Caco-2 (cell line): ENCODE results near the gene NRP1. TPM values are rescaled to one million over a fixed set of nuclear protein-coding genes. Genes with fewer than 3 reads are reported as not detected.

Experiments
- BruUV-seq: library from RNA; stranded (reverse); fragments of 400-500 nt; replicated peaks from 2 replicates; lab custom pipeline; 2021; lab: Mats Ljungman, UMichigan
- CTCF ChIA-PET: fragments of 300-600 bp; sonication (Branson Sonifier 250); formaldehyde crosslinking; loops from one replicate; lab custom pipeline; 2022; ENCODE audit warnings: antibody characterized with exemption; lab: Charles Lee
- POLR2A ChIA-PET: fragments of 300-600 bp; sonication (Branson Sonifier 250); formaldehyde crosslinking; loops from one replicate; lab custom pipeline; 2022; ENCODE audit warnings: antibody characterized with exemption; lab: Charles Lee
- DNase-seq, 2 experiments: peaks; one replicate each; pipeline versions ENCODE4 v3.0.0 to v3.0.0-alpha.2; 2020 to 2022
- H3K27me3 ChIP-seq: replicated peaks from 2 replicates; pipeline ENCODE4 v1.6.0; 2011; ENCODE audit warnings: low read length; ENCODE audit not compliant: control insufficient read depth, insufficient read depth
- H3K36me3 ChIP-seq: 2 replicates; pipeline ENCODE4 v1.5.1; 2011; ENCODE audit warnings: low read length; ENCODE audit not compliant: control insufficient read depth, insufficient read depth
- H3K4me1 ChIP-seq: fragments of 250-450 bp; sonication (Bioruptor Pico); 2 replicates; pipeline ENCODE4 v1.5.1; 2020; ENCODE audit warnings: mild to moderate bottlenecking
- H3K4me3 ChIP-seq: 2 replicates; pipeline ENCODE4 v1.5.1; 2011; ENCODE audit warnings: low read depth, mild to moderate bottlenecking, control low read depth, low read length
- H3K9me3 ChIP-seq: fragments of 250-450 bp; sonication (Bioruptor Pico); 2 replicates; pipeline ENCODE4 v1.5.1; 2020; ENCODE audit warnings: mild to moderate bottlenecking, moderate library complexity
- H3K27ac Mint-ChIP-seq: one replicate; pipeline ENCODE4 v1.8.0; 2022; ENCODE audit warnings: mixed read lengths; ENCODE audit not compliant: unreplicated experiment
- H3K27me3 Mint-ChIP-seq: one replicate; pipeline ENCODE4 v1.8.0; 2022; ENCODE audit warnings: mixed read lengths; ENCODE audit not compliant: insufficient read depth, unreplicated experiment
- H3K36me3 Mint-ChIP-seq: one replicate; pipeline ENCODE4 v1.8.0; 2022; ENCODE audit warnings: mild to moderate bottlenecking, mixed read lengths; ENCODE audit not compliant: insufficient read depth, unreplicated experiment
- H3K4me1 Mint-ChIP-seq: one replicate; pipeline ENCODE4 v1.8.0; 2022; ENCODE audit warnings: low read depth, mixed read lengths; ENCODE audit not compliant: unreplicated experiment
- H3K4me3 Mint-ChIP-seq: one replicate; pipeline ENCODE4 v1.8.0; 2022; ENCODE audit warnings: mild to moderate bottlenecking, moderate library complexity, mixed read lengths; ENCODE audit not compliant: unreplicated experiment
- H3K9me3 Mint-ChIP-seq: one replicate; pipeline ENCODE4 v1.8.0; 2022; ENCODE audit warnings: mixed read lengths; ENCODE audit not compliant: unreplicated experiment
- intact Hi-C: fragments of 100-400 bp; cut with micrococcal nuclease; formaldehyde crosslinking; loops from one replicate; pipeline ENCODE4 v1.10.0; 2022; ENCODE audit not compliant: unreplicated experiment
- total RNA-seq: library from RNA; stranded (reverse); gene quantifications from 2 replicates; pipeline ENCODE4 v1.2.3, GENCODE V29; 2022
- TF ChIP-seq, protein P1 (sequence below), 2 experiments: fragments of 200-600 bp in 1 of 2; IDR thresholded peaks; 1 replicate in 1 of 2; 2 replicates in 1 of 2; pipeline versions ENCODE4 v1.5.1 to v1.8.0; 2011 to 2022; ENCODE audit warnings: antibody characterized with exemption in 1 of 2, control low read depth in 1 of 2, inconsistent platforms in 1 of 2, low read depth in 1 of 2, low read length in 1 of 2, mild to moderate bottlenecking in 1 of 2, moderate library complexity in 1 of 2; ENCODE audit not compliant: insufficient read depth in 1 of 2, severe bottlenecking in 1 of 2, unreplicated experiment in 1 of 2

NRP1 gene
- total RNA-seq, 1 experiment from 2014 or later, result 123 TPM

DNA sequence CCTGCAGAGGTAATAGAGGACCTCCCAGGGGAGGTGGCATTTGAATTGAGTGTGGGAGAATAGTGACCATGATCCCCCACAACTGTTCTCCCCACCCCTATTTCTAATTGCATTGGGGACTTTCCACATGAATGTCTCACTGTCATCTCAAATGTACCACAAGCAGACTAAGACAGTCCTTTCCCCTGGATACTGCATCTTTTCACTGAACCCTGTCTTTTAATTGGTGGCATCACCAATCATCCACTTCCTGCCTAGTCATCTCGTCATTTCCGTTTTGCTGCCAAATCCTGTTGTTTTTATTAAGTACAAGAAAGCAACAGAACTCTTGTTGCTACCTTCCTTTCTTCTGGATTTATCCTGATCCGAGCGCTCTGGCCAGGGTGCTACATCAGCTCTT, 120.3 kb downstream of the NRP1 start:
- intact Hi-C loops, result no loop called here
- Mint-ChIP-seq H3K27me3 (no peaks in the 10 kb centered on the region), H3K36me3 (peaks cover 75% of the 10 kb centered on the region), H3K27ac (peak overlapping the region; percentile 5), H3K4me3 (no peak overlapping the region), H3K9me3 (no peaks in the 10 kb centered on the region), H3K4me1 (peaks cover 8% of the 10 kb centered on the region)
- H3K27me3 ChIP-seq, result no peaks in the 10 kb centered on the region
- H3K36me3 ChIP-seq, result no peaks in the 10 kb centered on the region; the same call in 1 of the 2 replicates
- TF ChIP-seq, protein P1, sequence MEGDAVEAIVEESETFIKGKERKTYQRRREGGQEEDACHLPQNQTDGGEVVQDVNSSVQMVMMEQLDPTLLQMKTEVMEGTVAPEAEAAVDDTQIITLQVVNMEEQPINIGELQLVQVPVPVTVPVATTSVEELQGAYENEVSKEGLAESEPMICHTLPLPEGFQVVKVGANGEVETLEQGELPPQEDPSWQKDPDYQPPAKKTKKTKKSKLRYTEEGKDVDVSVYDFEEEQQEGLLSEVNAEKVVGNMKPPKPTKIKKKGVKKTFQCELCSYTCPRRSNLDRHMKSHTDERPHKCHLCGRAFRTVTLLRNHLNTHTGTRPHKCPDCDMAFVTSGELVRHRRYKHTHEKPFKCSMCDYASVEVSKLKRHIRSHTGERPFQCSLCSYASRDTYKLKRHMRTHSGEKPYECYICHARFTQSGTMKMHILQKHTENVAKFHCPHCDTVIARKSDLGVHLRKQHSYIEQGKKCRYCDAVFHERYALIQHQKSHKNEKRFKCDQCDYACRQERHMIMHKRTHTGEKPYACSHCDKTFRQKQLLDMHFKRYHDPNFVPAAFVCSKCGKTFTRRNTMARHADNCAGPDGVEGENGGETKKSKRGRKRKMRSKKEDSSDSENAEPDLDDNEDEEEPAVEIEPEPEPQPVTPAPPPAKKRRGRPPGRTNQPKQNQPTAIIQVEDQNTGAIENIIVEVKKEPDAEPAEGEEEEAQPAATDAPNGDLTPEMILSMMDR (IDR thresholded peaks at IDR 0.05; ENCODE audit: insufficient read depth in 1 of 2, low read depth in 1 of 2, low read length in 1 of 2, severe bottlenecking in 1 of 2, unreplicated experiment in 1 of 2), result no peak
- BruUV-seq, result no TSS peak
- no peak overlapping the region for H3K4me3 ChIP-seq
- no peak for DNase-seq
- POLR2A ChIA-PET, result no interaction called here
- H3K9me3 ChIP-seq, result no peaks in the 10 kb centered on the region
- CTCF ChIA-PET, result no interaction called here
- H3K4me1 ChIP-seq, result peaks cover 10% of the 10 kb centered on the region

DNA sequence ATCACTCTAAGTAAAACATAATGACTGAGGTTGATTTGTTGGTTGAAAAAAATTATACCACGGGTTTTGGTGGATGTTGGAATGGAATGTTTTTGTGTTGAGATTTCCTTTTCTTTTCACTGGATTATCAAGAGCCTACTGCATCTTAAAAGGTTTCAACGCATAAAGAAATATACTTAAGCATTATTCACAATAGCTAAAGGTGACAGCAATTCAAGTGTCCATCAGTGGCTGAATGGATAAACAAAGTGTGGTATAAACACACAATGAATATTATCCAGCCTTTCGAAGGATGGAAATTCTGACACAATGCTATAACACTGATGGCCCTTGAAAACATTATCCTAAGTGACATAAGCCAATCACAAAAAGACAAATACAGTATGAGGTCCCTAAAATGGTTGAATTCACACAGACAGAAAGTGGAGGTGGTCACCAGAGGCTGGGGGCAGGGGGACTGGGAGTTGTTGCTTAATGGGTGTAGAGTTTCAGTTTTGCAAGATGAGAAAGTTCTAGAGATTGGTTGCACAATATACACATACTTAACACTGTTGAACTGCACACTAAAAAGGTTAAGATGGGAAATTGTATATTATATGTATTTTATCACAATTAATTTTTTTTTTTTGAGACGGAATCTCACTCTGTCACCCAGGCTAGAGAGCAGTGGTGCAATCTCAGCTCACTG, 122.3 kb downstream of the NRP1 start:
- H3K36me3 Mint-ChIP-seq, result peaks cover 79% of the 10 kb centered on the region
- H3K27ac Mint-ChIP-seq, result no peak overlapping the region
- intact Hi-C loops, result no loop called here
- ChIA-PET POLR2A (no interaction called here), CTCF (interaction anchor here (0.7 kb wide), 1 partner anchor 1287 kb away, joined by 6 read pairs; no protein-coding TSS in a partner anchor)
- Histone ChIP-seq H3K36me3 (peaks cover 2% of the 10 kb centered on the region; the same call in 1 of the 2 replicates), H3K27me3 (no peaks in the 10 kb centered on the region), H3K4me3 (no peak overlapping the region), H3K4me1 (peaks cover 7% of the 10 kb centered on the region; the same call in 1 of the 2 replicates), H3K9me3 (no peaks in the 10 kb centered on the region; the same call in 1 of the 2 replicates)
- peaks cover 2% of the 10 kb centered on the region for H3K4me1 Mint-ChIP-seq
- DNase-seq, result no peak
- TF ChIP-seq, protein P1 (IDR thresholded peaks at IDR 0.05; ENCODE audit: insufficient read depth in 1 of 2, low read depth in 1 of 2, low read length in 1 of 2, severe bottlenecking in 1 of 2, unreplicated experiment in 1 of 2), result no peak
- no peaks in the 10 kb centered on the region for H3K27me3 Mint-ChIP-seq
- no TSS peak for BruUV-seq
- H3K9me3 Mint-ChIP-seq, result no peaks in the 10 kb centered on the region
- H3K4me3 Mint-ChIP-seq, result no peak overlapping the region

DNA sequence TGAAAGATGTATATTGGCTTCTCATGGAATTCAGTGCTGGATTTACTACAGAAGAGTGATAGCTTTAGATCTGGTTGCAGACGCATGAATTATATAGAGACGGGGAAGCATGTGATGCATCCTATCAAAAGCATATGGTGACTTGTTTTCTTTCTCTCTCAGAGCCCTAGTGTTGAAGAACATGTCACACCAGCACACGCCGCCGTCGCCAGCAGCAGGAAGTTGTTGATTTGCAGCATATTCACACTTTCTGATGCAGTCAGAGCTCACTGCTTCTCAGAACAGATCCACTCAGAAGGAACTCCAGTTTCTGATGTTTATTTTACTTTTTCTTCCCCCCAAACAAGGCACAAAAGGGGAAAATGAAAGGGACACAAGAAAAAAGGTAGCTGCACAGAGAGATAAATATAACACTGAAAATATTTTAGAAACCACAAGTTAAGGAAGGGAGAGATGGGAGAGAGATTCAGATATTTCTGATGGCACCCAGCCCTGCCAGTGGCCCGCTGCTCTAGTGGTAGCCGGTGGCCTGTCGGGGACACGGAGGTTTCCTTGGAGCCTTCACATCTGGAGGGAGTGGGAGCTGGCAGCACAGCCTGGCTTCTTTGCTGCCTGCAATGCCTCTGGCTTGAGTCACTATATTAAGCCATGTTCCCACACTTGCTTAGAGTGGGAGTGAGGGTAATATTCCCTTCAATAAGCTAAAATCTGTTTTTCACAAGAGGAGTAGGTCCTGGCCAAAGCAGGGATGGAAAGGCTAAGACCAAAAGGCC, 123.2 kb downstream of the NRP1 start:
- Mint-ChIP-seq H3K4me1 (no peaks in the 10 kb centered on the region), H3K27me3 (no peaks in the 10 kb centered on the region), H3K36me3 (peaks cover 79% of the 10 kb centered on the region), H3K9me3 (no peaks in the 10 kb centered on the region), H3K4me3 (no peak overlapping the region), H3K27ac (no peak overlapping the region)
- intact Hi-C loops, result no loop called here
- ChIA-PET POLR2A (no interaction called here), CTCF (no interaction called here)
- DNase-seq, result no peak
- TF ChIP-seq, protein P1 (IDR thresholded peaks at IDR 0.05; ENCODE audit: insufficient read depth in 1 of 2, low read depth in 1 of 2, low read length in 1 of 2, severe bottlenecking in 1 of 2, unreplicated experiment in 1 of 2), result no peak
- H3K4me3 ChIP-seq, result no peak overlapping the region
- H3K27me3 ChIP-seq, result no peaks in the 10 kb centered on the region
- no peaks in the 10 kb centered on the region; the same call in 1 of the 2 replicates for H3K9me3 ChIP-seq
- 0 out of 2 replicates have a peak, but pooled peaks cover 2% of the 10 kb centered on the region for H3K36me3 ChIP-seq
- no TSS peak for BruUV-seq
- H3K4me1 ChIP-seq, result no peaks in the 10 kb centered on the region
